22Rv1 (cell line): Measurements from ENCODE around the gene SPTBN1.

Source experiments
- H3K27ac ChIP-seq: fragments of 450-650 bp; 2 replicates; pipeline ENCODE4 v1.5.1; 2017
- ZFX ChIP-seq: fragments of 450-650 bp; IDR thresholded peaks from 2 replicates; pipeline ENCODE4 v1.6.1; 2017; ENCODE audit warnings: antibody characterized with exemption, borderline replicate concordance
- TF ChIP-seq, protein P1 (sequence below): fragments of 450-650 bp; IDR thresholded peaks from 2 replicates; pipeline ENCODE4 v1.5.1; 2017; ENCODE audit warnings: mild to moderate bottlenecking

SPTBN1 gene

DNA sequence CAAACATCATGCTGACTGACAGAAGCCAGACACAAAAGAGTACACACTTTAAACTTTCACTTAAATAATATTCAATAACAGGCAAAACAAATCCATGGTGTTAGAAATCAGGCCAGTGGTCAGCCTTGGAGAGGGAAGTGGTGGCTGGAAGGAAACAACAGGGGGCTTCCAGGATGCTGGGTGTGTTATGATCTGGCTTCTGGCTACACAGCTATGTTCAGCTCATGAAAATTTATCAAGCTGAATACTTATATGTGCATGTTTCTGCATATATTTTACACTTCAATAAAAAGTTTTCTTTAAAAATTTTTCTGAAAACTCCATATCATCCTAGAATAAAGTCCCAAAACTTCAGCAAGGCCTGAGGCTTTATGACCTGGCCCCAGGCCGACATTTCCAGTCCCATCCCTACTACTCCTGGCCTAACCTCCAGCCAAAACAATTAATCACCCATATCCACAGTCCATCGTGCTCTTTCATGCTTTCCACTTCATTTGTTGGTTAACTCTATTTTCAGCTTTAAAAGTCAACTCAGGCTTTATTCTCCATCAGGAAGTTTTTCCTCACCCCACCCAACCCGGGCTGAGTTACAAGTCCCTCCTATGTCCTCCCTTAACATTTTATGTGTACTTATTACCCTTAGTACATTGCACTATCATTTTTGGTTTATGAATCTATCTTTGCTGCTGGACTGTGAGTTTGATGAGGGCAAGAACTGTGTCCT lies 27.9 kb upstream of the SPTBN1 start:
- TF ChIP-seq ZFX, result no peak
- TF ChIP-seq, protein P1, sequence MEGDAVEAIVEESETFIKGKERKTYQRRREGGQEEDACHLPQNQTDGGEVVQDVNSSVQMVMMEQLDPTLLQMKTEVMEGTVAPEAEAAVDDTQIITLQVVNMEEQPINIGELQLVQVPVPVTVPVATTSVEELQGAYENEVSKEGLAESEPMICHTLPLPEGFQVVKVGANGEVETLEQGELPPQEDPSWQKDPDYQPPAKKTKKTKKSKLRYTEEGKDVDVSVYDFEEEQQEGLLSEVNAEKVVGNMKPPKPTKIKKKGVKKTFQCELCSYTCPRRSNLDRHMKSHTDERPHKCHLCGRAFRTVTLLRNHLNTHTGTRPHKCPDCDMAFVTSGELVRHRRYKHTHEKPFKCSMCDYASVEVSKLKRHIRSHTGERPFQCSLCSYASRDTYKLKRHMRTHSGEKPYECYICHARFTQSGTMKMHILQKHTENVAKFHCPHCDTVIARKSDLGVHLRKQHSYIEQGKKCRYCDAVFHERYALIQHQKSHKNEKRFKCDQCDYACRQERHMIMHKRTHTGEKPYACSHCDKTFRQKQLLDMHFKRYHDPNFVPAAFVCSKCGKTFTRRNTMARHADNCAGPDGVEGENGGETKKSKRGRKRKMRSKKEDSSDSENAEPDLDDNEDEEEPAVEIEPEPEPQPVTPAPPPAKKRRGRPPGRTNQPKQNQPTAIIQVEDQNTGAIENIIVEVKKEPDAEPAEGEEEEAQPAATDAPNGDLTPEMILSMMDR, result no peak

DNA sequence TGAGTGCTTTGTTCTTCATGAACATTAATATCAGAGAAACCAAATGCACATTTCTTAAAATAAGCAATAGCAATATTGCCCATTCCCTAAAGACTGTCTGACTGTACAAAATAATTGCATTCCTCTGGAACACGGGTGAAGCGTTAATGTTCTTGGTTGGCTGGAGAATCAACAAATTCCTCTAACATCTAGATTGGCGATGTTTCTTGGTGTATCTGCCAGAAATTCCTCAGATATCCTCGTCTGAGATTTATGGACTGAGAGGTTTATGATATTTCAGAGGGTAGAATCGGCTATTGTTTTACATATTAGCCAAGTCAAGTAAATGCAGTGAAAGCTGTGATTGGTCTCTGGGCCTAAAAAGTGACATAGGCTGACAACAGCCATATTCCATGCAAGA lies 27.1 kb upstream of the SPTBN1 start:
- TF ChIP-seq, protein P1, result no peak
- no peak for TF ChIP-seq ZFX
- no peak overlapping the region for H3K27ac ChIP-seq

More for the DNA sequence above, 27.9 kb upstream of the SPTBN1 start:
- H3K27ac ChIP-seq, result no peak overlapping the region

DNA sequence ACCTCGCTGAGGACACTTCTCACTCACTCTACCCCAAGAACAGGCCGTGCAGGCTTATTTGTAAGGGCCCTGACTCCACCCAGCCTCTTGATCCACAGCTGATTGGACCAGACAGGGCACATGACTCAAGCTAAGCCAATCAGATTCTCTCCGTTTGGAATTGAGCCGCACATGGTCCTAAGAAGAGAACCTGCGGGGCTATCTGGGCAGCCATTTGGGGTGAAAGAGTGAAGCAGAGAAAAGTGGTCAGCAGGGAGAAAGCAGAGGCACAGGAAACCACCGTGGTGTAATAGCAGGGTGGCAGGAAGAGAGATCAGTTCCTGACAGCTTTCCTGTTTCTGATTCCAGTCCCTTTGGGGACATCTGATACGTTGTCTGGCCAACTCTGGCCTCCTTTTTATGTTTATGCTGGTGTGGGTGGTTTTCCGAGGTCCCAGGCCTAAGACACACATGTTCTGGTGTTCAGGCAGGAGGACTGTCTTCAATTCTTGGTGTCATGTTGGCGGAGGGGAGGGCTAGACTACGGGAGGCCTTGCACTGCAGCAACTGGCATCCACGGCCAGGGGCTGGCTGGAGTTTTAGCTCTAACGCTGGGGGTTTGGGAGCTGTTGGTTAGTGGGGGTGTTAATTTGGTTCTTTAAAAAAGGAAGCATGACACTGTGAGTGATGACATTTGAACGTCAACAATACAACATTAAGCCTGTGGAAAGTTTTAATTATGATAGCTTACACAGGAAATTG lies 26.1 kb upstream of the SPTBN1 start:
- no peak overlapping the region for H3K27ac ChIP-seq
- no peak for TF ChIP-seq ZFX
- TF ChIP-seq, protein P1, result no peak

DNA sequence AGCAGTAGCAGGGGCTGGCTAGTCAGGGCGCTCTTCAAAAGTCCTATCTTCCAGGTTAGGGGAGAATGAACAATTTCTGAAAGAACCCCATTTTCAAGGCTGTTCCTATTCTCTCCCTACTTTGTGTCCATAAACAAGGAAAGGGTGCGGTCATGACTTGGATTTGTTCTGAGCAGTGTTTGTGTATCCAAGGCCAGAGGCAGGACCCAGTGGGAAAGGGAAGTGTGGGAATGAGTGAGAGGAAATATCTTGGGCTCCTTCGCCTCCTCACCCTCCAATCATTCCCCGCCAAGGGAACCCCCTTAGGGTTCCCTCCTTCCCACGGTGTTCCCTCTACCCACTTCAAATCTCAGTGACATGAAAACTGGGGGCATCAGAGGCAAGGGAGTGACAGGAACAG lies 25.5 kb upstream of the SPTBN1 start:
- TF ChIP-seq ZFX, result no peak
- TF ChIP-seq, protein P1, result no peak
- H3K27ac ChIP-seq, result no peak overlapping the region

DNA sequence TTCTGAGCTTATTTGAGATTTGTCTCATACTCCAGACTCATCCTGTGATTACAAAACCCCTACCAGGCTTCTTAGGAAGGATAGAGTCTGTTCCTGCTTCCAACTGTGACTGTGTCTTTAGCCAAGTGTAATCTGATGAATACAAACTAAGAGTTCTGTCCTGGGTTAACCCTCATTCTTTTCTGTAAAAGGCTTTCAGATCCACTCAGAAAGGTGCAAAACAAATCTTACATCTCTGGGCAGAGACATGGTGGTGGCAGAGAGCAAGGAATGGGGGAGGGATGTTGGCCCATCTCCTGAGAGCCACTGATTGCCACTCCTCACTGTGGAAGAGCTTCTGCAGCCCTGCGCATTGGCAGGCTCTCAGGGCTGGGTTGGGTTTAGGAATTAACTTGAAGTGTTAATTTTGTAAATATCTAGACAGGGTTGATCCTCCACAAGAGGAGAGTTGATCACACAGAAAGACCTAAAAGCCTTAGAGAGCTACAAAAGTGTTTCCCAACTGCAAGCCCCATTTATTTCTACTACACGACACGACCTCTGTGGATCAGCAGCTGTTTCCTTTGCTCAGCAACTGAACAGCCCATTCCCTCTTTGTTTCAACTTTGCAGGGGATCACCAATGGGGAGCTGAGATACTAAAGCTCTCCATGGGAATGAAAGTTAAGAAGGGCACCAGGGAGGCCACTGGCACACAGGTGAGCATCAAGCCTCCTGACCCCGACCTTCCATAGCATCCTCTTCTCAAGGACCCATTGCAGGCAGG lies 23.7 kb upstream of the SPTBN1 start:
- no peak overlapping the region for H3K27ac ChIP-seq
- TF ChIP-seq, protein P1, result no peak
- TF ChIP-seq ZFX, result no peak

DNA sequence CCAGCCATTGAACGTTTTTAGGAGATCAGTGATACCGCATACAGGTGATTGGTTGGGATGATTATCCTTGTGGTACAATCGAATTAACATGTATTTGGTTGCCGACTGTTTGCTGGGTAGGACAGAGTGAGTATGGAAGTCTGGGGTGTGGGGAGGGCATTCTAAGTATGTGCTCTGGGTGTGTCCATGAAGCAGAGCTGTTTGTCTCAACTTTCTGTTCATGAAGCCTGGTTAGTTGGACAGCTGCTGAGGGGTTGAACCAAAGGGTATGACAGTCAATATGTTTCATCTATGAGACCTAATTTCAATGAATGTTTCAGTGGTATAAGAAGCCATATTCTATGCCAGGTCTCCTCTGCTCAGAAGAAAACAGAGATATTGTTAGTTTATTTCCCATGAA lies 21.9 kb upstream of the SPTBN1 start:
- TF ChIP-seq ZFX, result no peak
- TF ChIP-seq, protein P1, result no peak

More for the DNA sequence above, 21.9 kb upstream of the SPTBN1 start:
- H3K27ac ChIP-seq, result no peak overlapping the region
